Eye (tissue), 1 donor: ENCODE measurements around the gene SMARCC1.
A peak's percentile ranks its signal among the peaks of the same experiment; 100 is the strongest.

Source experiments
- DNase-seq: peaks from one replicate; pipeline ENCODE4 v3.0.0-alpha.2; 2015

SMARCC1 gene

DNA sequence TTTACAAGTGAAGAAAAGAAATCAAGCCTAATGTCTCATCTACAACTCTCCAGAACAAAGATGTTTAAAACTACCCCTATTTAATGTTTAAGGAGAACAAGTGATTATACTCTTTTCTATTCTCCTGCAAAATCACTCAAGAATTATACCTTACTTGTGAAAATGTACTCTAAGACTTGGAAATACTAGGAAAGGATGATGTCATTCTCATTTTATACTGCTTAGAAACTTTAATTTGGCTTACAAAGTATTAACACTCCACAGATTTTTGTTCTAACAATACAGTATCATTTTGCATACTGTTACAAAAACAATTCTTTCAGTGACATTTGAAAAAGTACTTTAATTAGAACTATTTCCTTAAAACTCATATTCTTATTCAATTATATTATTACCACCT lies 89.5 kb downstream of the SMARCC1 start:
- DNase-seq: no peak

DNA sequence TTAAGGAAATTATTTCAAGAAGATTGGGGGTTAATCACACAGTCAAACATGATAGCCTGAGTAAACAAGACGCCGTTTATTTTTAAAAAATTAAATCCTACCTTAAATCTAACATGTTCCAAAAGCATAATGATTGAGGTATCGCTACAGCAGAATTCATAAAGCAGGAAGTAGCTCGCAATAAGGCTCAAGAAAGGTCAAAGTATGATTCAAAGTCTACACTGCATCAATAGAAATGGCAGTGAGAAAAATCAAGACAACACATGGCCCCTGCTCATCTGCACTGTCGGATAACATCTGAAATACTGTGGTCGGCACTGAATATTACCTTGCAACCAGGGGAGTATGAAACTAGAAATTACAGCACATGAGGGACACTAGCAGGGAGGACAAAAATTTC lies 93.2 kb downstream of the SMARCC1 start:
- no peak for DNase-seq

DNA sequence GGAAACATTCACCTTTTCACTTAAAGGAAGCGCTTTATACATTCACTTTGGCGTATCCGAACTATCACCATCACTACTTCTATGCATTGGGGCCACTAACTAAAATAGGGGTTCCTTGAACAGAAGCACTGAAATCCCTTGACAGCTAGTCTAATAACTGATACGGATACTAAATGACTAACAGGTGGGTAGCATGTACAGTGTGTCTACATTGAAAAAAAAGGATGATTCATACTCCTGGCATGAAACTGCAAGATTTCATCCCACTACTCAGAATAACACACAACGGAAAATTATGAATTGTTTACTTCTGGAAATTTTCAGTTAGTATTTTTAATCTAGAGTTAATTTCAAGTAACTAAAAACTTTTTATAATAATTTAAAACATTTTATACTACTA lies 96.7 kb downstream of the SMARCC1 start:
- DNase-seq: no peak

DNA sequence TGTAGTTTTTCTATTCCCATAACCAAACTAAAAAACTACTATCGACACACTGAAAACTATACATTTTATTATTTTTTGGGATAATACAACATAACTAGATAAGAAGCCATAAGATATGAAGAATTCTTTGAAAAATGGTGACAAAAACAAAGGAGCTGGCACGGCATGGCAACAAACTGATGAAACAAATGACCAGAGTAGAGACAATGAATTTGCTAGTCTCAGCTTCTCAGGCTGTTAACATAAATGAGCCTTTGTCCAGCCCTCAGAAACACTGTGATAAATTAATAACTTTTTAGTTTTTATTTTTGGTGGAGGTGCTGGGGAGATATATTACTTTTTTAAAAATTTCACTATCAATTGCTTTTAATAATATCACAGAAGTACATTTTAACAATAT lies 100.7 kb downstream of the SMARCC1 start:
- no peak for DNase-seq

DNA sequence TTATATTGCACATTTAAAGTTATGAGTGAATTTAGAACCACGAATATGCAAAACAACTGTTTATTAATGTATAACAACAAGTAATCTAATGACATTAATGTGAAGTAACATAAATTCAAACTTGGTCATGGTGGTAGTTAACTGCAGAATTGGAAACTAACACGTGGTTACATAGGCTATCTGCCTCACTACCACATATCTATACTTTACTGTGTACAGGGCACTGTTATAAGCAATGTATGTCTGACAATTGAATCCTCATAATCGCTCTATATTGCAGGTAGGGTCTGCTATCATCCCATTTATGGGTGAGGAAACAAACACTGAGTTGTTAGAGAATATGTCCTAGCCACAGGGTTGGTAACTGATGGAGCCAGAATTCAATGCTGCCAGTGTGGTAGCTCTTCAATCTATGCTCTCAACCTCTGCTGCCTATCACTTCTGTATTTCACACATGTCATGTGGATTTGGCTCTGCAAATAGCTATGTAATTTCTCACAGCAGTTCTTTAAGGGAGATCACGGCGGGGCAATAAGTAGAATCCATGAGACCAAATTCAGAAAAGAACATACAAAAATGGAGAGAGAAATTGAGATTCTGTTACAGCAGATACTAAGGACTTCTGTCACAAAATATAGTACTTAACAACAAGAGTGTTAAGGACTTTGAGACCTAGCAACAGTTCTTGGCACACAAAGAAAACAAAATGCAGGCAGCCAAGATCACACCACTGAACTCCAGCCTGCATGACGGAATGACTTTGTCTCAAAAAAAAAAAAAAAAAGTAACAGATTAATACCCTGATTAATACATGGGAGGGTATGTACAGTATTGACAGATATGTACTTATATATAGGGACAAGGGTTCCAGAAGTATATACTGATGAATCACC lies 103.0 kb downstream of the SMARCC1 start:
- no peak for DNase-seq

DNA sequence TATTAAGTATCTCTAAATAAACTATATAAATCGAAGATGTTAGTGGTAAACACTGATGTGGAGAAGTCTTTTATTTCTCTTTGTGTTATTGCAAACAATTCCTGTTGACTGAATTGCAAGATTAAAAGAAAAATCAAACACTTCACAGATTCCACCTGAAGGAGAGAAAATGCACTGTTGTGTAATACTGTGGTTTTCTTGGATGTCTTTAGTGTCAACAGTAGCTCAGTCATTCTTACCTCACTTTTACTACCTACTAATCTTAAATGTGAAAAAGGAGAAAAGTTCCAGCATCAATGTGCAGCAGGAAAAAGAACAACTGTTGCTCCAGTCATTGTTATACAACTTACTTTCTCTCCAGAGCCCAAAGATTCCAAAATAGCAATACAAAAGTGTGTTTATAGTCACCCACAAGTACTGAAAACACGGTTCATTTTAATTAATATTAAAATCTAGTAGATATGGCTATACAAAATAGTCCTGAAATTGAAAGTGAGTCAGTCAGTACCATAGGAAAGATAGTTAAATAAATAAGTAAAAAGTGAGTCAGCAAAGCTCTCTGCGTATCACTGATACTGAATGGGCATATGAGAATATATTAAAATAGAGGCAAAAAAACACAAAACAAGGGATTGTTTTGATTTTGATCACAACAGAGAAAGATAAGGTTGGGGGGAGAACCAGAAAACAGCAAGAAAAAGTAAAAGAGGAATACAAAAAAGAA lies 112.5 kb downstream of the SMARCC1 start:
- DNase-seq: no peak

DNA sequence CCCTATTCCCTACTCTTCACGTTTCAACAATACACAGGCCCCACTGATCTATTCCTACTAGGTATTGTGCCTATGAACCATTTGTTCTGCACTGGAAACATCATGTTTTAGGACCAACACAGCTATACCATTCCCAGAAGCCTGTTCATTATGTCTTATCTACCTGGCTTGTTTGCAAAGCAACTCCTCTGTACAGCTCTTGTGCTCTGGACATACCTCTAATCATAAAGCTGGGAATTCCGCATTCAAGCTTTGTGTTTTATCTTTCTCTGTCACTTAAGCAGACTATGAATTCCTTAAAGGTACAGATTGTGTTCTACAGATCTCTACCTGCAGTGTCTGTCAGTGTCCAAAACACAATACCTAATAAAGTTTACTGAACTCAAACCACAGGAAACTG lies 115.6 kb downstream of the SMARCC1 start:
- no peak for DNase-seq

DNA sequence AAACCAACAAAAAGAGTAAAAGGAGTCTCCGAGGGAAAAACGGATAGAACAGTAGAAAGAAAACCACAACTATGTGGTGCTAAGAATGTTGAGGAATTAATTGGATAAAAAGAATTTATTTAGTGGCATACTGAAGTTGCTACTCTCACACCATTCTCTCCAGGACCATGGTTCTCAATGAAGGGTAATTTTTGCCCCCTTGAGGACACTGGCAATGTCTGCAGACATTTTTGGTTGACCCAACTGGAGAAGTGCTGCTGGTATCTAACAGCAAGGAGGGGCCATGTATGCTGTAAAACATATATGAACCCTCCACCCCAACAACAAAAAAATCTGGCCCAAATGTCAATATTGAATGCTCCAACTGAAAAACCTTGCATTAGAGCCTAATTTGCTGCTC lies 117.2 kb downstream of the SMARCC1 start:
- DNase-seq: peak; percentile 30

DNA sequence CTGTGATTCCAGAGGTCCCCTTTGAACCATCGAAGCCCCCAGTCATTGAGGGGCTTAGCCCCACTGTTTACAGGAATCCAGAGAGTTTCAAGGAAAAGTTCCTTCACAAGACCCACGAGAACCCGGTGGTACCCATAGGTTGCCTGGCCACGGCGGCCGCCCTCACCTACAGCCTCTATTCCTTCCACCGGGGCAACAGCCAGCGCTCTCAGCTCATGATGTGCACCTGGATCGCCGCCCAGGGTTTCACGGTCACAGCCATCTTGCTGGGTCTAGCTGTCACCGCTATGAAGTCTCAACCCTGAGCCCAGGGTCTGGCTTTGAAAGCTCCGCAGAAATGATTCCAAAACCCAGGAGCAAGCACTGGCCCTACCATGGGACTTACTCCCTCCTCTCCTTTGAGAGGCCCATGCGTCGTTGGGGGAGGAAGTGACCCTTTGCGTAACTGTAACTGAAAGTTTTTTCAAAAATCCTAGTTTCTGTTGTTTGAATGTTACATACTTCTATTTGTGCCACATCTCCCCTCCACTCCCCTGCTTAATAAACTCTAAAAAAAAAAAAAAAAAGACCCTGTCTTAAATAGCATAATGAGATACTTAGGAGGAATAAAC lies 118.0 kb downstream of the SMARCC1 start:
- DNase-seq: no peak

DNA sequence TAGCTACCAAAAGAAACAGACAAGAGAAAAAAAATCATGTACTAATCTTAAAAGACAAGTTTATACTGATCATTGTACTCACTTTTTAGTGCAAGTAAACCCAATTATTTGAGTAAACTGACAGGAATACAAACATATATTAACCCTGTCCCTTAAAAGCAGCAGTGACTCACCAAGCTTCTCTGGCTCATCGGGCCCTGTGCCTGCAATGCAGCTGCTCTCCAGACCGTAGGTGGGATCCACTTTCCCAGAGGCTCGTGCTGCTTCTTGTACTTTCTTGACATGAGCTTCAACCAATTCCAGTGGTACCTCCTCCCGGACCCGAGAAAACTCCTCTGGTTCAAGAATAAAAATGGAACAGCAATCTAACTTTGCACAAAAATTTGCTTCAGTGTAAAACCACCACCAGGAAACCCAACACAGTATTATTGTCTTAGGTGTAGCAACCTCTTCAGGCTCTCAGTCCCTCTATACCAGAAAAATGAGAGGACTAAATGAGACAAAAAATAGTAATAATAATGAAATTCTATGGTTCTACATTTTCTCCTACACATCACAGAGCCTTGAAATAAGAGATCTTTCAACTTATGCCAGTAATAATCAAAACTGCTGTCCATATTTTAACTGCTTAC lies 120.5 kb downstream of the SMARCC1 start:
- DNase-seq: no peak

DNA sequence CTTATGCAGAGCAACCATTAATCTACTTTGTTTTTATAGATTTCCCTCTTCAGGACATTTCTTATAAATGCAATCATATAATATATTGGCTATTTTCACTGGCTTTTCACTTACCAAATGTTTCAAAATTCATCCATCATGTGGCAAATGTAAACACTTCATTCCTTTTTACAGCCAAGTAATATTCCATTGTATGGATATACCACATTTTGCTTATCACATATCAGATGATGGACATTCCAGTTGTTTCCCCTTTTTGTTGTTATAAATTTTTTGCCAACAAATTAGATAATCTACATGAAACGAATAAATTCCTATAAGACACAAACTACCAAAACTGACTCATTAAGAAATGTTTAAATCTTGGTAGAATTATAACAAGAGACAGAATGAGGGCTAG lies 123.2 kb downstream of the SMARCC1 start:
- DNase-seq: no peak

DNA sequence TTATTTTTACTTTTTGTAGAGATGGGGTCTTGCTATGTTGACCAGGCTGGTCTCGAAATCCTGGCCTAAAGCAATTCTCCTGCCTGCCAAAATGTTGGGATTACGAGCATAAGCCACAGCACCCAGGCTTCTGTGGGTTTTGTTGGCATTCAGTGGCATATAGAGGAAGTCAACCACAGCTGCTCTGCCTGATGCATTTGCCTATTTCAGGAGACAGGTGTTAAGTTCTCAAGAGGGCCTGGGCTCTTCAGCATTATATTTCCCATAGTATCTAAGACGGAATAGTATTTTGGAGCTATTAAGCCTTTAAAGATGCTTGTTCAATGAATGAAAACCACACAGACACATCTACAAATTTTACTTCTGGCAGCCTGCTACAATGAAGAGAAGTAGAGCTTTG lies 129.6 kb downstream of the SMARCC1 start:
- DNase-seq: no peak

DNA sequence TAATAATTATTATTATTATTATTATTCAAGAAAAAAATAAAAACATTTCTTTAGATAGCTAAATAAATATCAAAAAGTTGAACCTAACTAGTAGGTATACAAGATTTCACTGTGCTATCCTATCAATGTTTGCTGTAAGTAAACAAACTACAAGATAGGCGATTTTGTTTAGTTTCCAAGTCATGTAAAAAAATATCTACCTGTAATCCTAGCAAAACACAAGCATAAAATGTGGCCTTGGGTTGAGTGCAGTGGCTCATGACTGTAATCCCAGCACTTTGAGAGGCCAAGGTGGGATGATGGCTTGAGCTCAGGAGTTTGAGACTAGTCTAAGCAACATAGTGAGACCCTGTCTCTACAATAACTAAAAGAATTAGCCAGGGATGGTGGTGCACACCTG lies 131.4 kb downstream of the SMARCC1 start:
- DNase-seq: no peak

DNA sequence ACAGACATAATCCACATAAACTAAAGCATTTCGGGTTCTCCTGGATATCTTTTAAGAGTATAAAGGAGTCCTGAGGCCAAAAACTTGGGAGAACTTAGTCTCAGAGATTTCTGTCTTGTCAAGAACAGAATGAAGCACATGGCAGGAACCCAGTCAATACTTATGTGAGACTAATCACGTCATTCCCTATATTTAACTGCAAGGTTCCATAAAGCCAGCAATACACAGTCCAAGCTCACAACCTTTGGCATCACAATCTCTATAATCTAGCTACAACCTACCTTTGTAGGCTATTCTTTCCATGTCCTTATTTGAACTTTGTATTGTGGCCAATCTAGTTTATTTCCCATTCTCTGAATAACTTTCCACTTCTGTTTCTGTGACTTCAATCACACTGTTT lies 134.1 kb downstream of the SMARCC1 start:
- DNase-seq: no peak

DNA sequence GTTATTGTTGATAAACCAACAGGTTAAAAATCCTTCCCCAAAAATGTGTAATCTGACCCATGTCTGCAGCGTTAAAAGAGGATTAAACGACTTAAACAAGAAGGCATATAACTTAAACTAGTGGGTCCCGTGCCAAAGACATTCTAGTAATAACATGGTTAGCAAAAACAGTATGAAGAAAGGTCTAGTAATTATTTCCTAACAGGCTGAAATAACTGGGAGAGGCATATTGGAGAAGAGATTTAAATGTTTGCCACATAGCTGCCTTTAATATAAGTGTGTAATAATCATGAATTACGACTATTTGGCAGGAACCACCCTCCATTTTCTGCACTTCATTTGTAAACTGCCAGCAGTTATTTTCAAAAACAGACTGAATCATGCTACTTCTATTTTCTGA lies 135.3 kb downstream of the SMARCC1 start:
- no peak for DNase-seq

DNA sequence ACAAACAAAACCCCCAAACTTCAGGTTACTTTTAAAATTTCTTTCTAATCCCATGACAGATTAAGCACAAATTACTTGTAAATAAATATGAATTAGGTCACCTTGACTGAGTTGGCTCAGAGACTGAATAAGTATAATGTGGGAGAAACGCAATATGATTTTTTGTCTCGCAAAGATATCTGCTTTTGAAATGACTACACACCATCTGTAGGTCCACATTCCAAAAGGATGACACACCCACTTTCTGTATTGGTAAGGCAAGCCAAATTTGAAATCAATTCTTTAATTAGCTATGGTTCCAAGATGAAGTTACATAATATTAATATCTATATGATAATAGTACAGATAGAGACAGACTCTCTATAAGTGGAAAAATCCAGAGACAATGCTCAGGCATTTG lies 136.1 kb downstream of the SMARCC1 start:
- no peak for DNase-seq

DNA sequence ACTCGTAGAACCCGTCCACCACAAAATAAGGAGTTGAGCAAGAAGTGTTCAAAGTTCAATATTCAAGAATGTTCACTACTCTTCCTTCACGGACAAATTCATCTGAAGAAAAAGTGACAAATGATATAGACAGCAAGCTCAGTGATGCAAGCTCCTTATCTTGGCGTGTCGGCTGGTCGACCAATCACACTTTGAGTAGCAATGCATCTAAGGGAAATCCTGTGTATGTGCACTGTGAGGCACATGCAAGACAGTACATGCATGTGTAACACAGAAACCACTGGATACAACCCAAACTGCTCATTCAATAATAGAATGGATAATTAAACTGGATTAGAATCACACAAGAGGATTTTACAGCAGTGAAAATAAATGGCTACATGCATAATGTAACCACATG lies 138.6 kb downstream of the SMARCC1 start:
- DNase-seq: no peak

DNA sequence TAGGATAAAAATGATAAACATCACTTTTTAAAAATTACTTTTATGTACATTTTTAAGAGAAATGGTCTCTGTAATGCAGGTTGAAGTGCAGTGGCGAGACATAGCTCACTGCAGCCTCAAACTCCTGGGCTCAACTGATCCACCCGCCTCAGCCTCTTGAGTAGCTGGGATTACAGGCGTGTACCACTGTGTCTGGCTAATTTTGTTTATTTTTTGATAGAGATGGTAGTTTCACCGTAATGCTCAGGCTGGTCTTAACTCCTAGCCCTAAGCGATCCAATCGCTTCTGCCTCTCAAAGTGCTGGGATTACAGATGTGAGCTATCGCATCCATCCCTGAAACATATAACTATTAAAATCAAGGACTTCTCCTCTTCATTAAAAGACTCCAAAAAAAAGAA lies 140.0 kb downstream of the SMARCC1 start:
- DNase-seq: no peak

DNA sequence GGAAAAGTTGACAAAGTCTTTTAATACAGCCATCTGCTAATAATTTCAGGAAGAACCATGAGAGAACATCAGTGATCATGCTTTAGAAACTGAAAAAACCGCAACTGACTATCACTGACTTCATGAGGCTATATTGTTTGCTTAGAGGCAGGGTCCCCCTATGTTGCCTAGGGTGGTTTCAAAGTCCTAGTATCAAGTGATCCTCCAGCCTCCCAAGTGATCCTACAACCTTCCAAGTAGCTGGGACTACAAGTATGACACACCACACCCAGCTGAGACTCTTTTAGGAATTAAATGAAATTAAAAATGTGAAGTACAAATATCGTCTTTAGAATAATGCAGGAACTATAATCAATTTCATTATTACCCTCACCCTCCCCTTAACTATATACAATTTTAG lies 144.8 kb downstream of the SMARCC1 start:
- no peak for DNase-seq

DNA sequence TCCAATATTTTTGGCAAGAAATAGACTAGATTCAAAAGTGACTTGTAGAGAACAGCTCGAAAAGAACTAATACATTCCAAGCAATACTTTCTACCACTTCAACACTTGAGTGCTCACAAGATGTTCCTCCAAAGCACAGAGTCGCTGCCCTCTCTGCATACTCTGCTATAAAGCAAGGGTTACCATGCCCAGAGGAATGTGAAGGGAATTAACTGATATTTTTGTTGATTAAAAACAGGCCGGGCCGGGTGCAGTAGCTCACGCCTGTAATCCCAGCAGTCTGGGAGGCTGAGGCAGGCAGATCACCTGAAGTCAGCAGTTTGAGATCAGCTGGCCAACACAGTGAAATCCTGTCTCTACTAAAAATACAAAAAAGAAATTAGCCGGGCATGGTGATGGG lies 145.5 kb downstream of the SMARCC1 start:
- no peak for DNase-seq

DNA sequence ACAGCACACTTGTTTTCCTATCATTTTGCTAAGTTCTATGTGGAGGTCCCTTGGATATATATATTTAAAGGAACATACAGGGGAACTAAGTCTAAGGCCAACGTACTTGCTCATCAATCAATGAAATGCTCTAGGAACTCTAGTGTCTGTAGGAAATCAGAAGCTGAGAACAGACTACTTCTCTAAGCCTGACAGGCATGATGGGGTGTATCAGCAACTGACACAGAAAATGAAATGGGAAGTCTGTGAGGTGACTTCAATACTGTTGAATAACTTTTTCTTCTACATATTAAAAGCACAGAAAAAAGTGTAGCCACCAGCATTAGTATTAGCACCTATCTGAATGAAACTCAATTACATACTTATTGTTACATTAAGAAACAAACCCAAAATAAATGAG lies 146.2 kb downstream of the SMARCC1 start:
- no peak for DNase-seq

DNA sequence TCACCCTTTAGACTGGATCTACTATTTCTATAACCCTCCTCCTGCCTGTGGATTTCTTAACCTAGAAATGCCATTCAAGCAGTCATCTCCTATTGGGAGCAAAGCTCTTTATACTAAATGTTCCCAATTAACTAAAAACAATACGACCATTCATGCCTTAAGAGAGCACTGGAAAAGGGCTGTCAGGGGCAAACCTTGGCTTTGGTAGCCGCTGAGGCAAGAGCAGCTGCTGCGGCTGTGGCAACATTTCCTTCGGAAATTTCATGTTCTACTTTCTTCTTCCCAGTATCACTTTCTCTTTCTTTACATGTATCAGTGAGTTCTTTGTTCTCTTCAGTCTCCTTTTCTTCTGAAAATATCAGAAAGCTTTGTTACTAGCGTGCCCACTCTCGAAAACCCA lies 146.7 kb downstream of the SMARCC1 start:
- peak; percentile 78 for DNase-seq

DNA sequence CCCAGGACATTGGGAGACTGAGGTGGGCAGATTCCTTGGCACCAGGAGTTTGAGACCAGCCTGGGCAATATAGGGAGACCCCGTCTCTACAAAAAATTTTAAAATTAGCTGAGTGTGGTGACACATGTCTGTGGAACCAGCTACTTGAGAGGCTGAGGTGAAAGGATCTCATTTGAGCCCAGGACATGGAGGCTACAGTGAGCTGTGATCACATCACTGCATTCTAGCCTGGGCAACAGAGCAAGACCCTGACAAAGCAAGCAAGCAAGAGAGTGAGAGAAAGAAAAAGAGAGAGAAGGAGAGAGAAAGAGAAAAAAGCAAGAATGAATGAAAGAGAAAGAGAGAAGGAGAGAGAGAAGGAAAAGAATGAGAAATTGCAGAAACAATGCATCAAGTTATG lies 150.9 kb downstream of the SMARCC1 start:
- DNase-seq: no peak

DNA sequence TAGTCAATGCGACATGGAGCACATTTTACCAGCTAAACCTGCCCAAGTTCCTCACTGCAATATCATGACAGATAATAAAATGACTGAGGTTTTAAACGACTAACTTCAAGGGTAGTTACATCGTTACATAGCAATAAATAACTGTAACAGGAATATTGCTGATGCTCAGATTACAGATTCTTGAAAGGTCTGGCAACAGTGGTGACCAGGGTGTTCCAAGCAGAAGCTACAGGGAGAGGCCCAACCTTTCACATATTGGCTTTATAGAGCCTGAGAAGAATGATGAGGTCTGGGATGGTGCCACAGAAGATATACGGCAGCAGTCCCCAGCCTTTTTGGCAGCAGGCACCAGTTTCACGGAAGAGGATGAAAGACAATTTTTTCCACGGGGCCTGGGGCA lies 151.9 kb downstream of the SMARCC1 start:
- DNase-seq: no peak
